ENCODE measurements around the gene PAFAH1B1.
"Not testable (repeated sequence)": the region's sequence is repeated elsewhere in the genome, so short reads cannot be mapped to it uniquely, and the experiment has no call there.

DNA sequence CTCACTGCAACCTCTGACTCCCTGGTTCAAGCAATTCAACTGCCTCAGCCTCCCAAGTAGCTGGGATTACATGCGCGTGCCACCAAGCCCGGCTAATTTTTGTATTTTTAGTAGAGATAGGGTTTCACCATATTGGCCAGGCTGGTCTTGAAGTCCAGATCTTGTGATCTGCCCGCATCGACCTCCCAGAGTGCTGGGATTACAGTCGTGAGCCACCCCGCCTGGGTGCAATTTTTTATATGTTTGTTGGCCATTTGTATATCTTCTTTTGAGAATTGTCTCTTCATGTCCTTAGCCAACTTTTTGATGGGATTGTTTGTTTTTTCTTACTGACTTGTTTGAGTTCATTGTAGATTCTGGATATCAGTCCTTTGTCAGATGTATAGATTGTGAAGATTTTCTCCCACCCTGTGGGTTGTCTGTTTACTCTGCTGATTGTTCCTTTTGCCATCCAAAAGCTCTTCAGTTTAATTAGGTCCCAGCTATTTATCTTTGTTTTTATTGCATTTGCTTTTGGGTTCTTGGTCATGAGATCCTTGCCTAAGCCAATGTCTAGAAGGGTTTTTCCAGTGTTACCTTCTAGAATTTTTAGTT is 33.3 kb downstream of the PAFAH1B1 start:
- TF ChIP-seq NR2C2 (CRISPR knock-in tag; IDR thresholded peaks at IDR 0.05); IRF2 (CRISPR knock-in tag; IDR thresholded peaks at IDR 0.05; ENCODE audit: borderline replicate concordance, low read depth): not testable (repeated sequence)
- TF ChIP-seq, protein P1, sequence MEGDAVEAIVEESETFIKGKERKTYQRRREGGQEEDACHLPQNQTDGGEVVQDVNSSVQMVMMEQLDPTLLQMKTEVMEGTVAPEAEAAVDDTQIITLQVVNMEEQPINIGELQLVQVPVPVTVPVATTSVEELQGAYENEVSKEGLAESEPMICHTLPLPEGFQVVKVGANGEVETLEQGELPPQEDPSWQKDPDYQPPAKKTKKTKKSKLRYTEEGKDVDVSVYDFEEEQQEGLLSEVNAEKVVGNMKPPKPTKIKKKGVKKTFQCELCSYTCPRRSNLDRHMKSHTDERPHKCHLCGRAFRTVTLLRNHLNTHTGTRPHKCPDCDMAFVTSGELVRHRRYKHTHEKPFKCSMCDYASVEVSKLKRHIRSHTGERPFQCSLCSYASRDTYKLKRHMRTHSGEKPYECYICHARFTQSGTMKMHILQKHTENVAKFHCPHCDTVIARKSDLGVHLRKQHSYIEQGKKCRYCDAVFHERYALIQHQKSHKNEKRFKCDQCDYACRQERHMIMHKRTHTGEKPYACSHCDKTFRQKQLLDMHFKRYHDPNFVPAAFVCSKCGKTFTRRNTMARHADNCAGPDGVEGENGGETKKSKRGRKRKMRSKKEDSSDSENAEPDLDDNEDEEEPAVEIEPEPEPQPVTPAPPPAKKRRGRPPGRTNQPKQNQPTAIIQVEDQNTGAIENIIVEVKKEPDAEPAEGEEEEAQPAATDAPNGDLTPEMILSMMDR (IDR thresholded peaks at IDR 0.05), result not testable (repeated sequence)

Measured in WTC11 (cell line).